GM18498 (cell line): ENCODE data around the gene MSH2.
"Not testable (repeated sequence)": the region's sequence is repeated elsewhere in the genome, so short reads cannot be mapped to it uniquely, and the experiment has no call there.

Experiments
- ATAC-seq: cut with Tn5 transposase; IDR thresholded peaks from one replicate; pipeline ENCODE4 v1.9.1; 2021; ENCODE audit warnings: mild to moderate bottlenecking, moderate library complexity; ENCODE audit not compliant: unreplicated experiment

Gene MSH2

GRCh38 chr2:47406649-47407330 is 3.8 kb downstream of the MSH2 start:
- ATAC-seq, result not testable (repeated sequence)

- ATAC-seq, result not testable (repeated sequence)
Measured at GRCh38 chr2:47407976-47408375, 5.0 kb downstream of the MSH2 start.

GRCh38 chr2:47414682-47415458 is 11.9 kb downstream of the MSH2 start:
- no peak for ATAC-seq

GRCh38 chr2:47420214-47420613 is 17.3 kb downstream of the MSH2 start:
- no peak for ATAC-seq

- not testable (repeated sequence) for ATAC-seq
Measured at GRCh38 chr2:47420683-47421082, 17.7 kb downstream of the MSH2 start.

- no peak for ATAC-seq
Measured at GRCh38 chr2:47422016-47422415, 19.1 kb downstream of the MSH2 start.

GRCh38 chr2:47422560-47422959 is 19.6 kb downstream of the MSH2 start:
- ATAC-seq, result no peak

- no peak for ATAC-seq
Measured at GRCh38 chr2:47426786-47427185, 23.8 kb downstream of the MSH2 start.

- ATAC-seq, result no peak
Measured at GRCh38 chr2:47429795-47430194, 26.8 kb downstream of the MSH2 start.

GRCh38 chr2:47433006-47433405 is 30.1 kb downstream of the MSH2 start:
- not testable (repeated sequence) for ATAC-seq

- ATAC-seq, result not testable (repeated sequence)
Measured at GRCh38 chr2:47433445-47433844, 30.5 kb downstream of the MSH2 start.

GRCh38 chr2:47437287-47437686 is 34.3 kb downstream of the MSH2 start:
- ATAC-seq, result no peak

- ATAC-seq, result no peak
Measured at GRCh38 chr2:47438106-47438505, 35.1 kb downstream of the MSH2 start.

- no peak for ATAC-seq
Measured at GRCh38 chr2:47438783-47439182, 35.8 kb downstream of the MSH2 start.

GRCh38 chr2:47451790-47452189 is 48.8 kb downstream of the MSH2 start:
- ATAC-seq, result no peak

- no peak for ATAC-seq
Measured at GRCh38 chr2:47452761-47453160, 49.8 kb downstream of the MSH2 start.

GRCh38 chr2:47454818-47455217 is 51.9 kb downstream of the MSH2 start:
- not testable (repeated sequence) for ATAC-seq

- ATAC-seq, result no peak
Measured at GRCh38 chr2:47455411-47455810, 52.5 kb downstream of the MSH2 start.

GRCh38 chr2:47456851-47457250 is 53.9 kb downstream of the MSH2 start:
- no peak for ATAC-seq

GRCh38 chr2:47457268-47457667 is 54.3 kb downstream of the MSH2 start:
- ATAC-seq, result no peak

GRCh38 chr2:47459021-47459420 is 56.1 kb downstream of the MSH2 start:
- no peak for ATAC-seq

- ATAC-seq, result no peak
Measured at GRCh38 chr2:47460766-47461165, 57.8 kb downstream of the MSH2 start.
